ENCODE measurements around the gene CFAP77.

The CFAP77 gene

GRCh38 chr9:132461971-132462370 is 52.0 kb downstream of the CFAP77 start:
- TF ChIP-seq CTCF (IDR thresholded peaks at IDR 0.05) (no peak), ZFX (IDR thresholded peaks at IDR 0.05; ENCODE audit: borderline replicate concordance) (no peak)

GRCh38 chr9:132464547-132464946 is 54.5 kb downstream of the CFAP77 start:
- no peak overlapping the region for H3K27ac ChIP-seq
- no peak for TF ChIP-seq ZFX (IDR thresholded peaks at IDR 0.05; ENCODE audit: borderline replicate concordance)
- no peak for TF ChIP-seq CTCF (IDR thresholded peaks at IDR 0.05)

More at GRCh38 chr9:132461971-132462370, 52.0 kb downstream of the CFAP77 start:
- H3K27ac ChIP-seq: no peak overlapping the region

GRCh38 chr9:132465131-132465635 is 55.2 kb downstream of the CFAP77 start:
- no peak overlapping the region for H3K27ac ChIP-seq
- no peak for TF ChIP-seq ZFX (IDR thresholded peaks at IDR 0.05; ENCODE audit: borderline replicate concordance)
- TF ChIP-seq CTCF (IDR thresholded peaks at IDR 0.05): no peak

- H3K27ac ChIP-seq: no peak overlapping the region
- TF ChIP-seq ZFX (IDR thresholded peaks at IDR 0.05; ENCODE audit: borderline replicate concordance) (no peak), CTCF (IDR thresholded peaks at IDR 0.05) (no peak)
Observed at GRCh38 chr9:132472199-132472598, 62.2 kb downstream of the CFAP77 start.

- H3K27ac ChIP-seq: no peak overlapping the region
- TF ChIP-seq CTCF (IDR thresholded peaks at IDR 0.05): no peak
- TF ChIP-seq ZFX (IDR thresholded peaks at IDR 0.05; ENCODE audit: borderline replicate concordance): no peak
Observed at GRCh38 chr9:132472599-132472998, 62.6 kb downstream of the CFAP77 start.

- no peak overlapping the region for H3K27ac ChIP-seq
- no peak for TF ChIP-seq CTCF (IDR thresholded peaks at IDR 0.05)
- TF ChIP-seq ZFX (IDR thresholded peaks at IDR 0.05; ENCODE audit: borderline replicate concordance): no peak
Observed at GRCh38 chr9:132474253-132474652, 64.2 kb downstream of the CFAP77 start.

- H3K27ac ChIP-seq: no peak overlapping the region
- TF ChIP-seq CTCF (IDR thresholded peaks at IDR 0.05) (no peak), ZFX (IDR thresholded peaks at IDR 0.05; ENCODE audit: borderline replicate concordance) (no peak)
Observed at GRCh38 chr9:132478353-132479050, 68.5 kb downstream of the CFAP77 start.

Data from 22Rv1 (cell line).